HG03571 (cell line): ENCODE results near the gene ACTR1A.
"Not testable (repeated sequence)": the region's sequence is repeated elsewhere in the genome, so short reads cannot be mapped to it uniquely, and the experiment has no call there.

Experiments used
- ATAC-seq: cut with Tn5 transposase; IDR thresholded peaks from one replicate; pipeline ENCODE4 v1.9.1; 2021; ENCODE audit not compliant: unreplicated experiment

ACTR1A gene

DNA sequence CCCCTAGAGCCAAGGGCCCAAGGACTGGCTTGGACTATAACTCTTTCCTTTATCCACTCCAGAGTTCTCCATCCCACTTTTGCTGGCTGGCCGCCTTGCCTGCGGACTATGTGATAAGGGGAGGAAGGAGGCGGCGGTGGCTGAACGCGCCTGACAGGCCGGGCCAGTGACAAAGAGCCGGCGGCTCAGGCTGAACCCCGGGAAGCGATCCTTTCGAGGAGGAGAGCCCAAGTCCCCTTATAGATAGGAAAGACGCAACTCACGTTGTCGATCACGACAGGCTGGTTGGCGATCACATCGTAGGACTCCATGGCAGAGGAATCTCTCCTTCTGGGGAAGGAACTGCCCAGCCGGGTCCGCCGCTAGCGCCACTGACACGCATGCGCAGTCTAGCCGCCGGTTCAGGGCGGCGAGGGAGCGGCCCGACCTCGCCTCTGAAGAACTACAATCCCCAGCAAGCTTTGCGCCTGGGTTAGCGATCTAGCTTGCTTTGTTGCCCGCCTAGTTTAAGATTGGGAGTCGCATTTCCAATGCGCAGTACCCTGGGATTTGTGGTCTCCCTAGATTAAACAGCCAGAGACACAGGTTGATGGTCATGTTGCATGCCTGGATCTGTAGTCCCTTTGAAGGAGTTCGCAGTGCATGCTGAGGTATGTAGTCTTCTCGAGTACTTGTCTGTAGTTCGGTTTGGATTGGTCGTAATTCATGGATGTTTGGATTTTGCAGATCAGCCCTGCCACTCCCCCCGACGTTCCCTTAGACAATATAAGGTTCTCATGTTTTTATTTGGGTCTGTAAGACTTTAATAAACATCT lies at the start of gene ACTR1A:
TSS of gene ACTR1A (minus strand) at position 376 of the 815 bp plus-strand sequence. CDS start at position 311, 65 bp downstream.
- peak; percentile 50 for ATAC-seq

DNA sequence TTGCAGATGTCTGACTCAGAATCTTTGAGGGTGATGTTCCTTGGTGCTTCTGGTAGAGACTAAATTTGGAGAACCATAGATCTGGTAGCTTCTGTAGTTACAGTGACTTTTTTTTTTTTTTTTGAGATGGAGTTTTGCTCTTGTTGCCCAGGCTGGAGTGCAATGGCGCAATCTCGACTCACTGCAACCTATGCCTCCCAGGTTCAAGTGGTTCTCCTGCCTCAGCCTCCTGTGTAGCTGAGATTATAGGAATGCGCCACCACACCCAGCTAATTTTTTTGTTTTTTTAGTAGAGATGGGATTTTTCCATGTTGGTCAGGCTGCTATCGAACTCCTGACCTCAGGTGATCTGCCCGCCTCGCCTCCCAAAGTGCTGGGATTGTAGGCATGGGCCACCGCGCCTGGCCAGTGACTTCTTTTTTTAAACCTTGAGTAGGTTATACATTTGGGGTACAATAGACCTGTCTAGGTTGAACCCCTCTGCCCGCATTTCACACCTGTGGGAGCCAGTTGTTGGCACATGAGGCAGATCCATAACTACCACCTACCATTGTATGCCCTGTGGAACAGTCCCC lies 48.2 kb upstream of the ACTR1A start:
- no peak for ATAC-seq

DNA sequence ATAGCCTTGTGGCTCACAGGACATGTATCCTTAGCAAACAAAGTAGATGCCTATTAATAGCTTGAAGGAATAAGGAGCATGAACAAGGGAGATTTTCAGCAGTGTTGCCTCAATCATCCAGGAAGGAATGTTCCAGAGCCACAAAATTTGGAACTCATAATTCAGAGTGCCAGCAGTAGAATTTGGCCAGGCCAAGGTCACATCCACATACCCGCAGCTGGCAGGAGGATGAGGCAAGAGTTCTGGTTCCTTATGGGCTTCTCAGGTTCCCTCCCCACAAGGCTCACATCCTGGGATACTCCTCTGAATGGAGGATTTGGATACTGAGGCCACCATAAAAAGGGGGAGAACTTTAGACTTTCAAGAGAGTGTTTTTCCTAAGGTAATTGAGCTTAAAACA lies 47.0 kb upstream of the ACTR1A start:
- ATAC-seq, result no peak

DNA sequence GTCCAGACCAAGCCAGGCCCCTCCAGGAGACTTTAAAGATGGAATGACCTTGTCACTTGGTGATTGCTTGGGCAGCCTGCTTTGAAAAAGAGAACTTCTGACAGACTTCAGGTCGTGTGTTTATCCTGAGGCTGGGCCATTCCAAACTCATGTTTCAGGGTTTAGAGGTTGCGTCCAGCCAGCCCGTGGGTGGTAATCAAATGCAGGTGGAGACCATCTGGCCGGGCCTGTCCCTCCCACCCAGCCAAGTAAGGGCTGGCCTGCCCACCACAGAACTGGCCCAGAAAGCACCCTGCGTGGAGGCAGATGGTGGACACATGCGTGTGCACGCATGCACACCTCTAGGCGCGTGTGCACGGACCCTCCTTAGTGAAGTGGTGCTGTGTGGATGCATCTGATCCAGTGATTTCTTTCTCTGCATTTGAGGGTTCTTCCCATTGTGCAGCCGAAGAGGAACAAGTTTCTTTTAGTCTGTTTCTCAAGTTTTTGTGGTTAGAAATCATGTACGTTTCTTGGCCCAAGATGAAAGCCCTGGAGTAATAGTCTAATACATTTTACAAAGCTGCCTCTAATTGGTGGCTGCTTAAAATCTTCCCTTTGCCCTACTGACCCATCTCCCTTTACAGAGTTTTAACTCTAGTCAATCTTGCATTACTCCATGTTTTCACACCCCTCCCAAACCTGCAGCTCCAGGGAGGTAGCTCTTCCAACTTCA lies 44.3 kb upstream of the ACTR1A start:
- ATAC-seq, result no peak

DNA sequence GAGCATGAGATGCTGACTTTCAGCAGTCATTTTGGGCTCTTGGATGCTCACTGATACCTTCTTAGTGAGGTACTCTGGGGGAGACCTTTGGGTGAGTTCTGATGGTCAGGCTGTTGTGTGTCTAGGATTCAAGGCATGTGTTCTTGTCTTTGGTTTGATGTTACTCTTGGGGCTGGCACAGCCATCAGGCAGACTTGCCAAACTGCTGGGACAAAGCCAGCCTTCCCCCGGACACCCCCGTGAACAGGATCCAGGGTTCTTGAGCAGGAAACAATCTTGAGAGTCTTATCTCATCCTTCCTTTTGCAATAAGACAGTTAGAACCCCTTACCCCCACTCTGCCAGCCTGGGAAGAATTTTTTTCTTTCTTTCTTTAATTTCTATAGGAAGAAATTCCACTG lies 43.5 kb upstream of the ACTR1A start:
- no peak for ATAC-seq

DNA sequence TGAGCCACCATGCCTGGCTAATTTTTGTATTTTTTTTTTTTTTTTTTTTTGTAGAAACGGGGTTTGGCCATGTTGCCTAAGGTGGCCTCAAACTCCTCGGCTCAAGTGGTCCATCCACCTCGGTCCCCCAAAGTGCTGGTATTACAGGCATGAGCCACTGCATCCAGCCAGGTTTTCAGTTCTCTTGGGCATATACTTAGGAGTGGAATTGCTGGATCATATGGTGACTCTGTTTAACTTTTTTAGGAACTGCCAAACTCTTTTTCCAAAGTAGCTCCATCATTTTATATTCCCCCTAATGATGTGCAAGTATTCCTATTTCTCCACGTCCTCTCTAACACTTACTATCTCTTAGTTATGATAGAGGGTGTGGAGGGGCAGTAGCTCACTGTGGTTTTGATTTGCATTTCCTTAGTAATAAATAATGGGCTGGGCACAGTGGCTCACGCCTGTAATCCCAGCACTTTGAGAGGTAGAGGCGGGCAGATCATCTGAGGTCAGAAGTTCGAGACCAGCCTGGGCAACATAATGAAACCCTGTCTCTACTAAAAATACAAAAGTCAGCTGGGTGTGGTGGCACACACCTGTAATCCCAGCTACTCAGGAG lies 42.9 kb upstream of the ACTR1A start:
- ATAC-seq, result no peak

DNA sequence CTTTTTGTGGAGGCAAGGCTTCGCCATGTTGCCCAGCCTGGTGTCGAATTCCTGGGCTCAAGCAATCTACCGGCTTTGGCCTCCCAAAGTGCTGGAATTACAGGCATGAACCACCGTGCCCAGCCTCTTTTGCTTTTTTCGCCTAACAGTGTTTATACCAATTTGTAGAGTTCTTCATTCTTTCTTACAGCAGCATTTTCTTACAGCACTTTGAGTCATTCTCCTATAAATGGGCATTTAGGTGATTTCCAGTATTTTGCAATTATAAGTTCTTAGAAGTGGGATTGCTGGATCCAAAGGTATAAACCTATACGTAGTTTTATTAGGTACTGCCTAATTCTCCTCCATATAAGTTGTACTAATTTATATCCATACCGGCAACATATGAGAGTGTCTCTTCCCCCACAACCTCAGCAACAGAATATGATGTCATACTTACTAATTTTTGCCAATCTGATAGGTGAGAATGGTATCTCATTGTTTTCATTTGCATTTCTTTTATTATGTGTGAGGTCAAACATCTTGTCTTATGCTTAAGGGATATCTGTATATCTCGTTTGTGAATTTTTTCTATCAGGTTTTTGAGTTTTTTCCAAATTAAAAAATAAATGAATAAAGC lies 40.4 kb upstream of the ACTR1A start:
- ATAC-seq, result no peak

DNA sequence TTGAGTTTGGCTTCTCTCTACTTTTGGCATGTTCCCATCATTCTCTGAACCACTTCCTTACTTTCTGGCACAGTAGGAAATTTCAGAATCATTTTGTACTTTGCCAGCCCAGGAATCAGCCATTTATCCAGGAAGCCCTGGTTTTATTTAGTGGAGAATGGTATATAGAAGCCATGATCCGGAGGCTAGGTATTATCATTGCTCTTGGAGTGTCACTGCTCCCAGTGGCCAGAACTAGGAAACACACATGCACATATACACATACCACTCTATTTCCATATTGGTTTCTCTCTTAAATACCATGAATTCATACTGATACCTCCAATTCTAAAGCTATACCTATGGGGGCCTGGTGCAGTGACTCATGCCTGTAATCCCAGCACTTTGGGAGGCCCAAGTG lies 37.5 kb upstream of the ACTR1A start:
- ATAC-seq, result no peak

DNA sequence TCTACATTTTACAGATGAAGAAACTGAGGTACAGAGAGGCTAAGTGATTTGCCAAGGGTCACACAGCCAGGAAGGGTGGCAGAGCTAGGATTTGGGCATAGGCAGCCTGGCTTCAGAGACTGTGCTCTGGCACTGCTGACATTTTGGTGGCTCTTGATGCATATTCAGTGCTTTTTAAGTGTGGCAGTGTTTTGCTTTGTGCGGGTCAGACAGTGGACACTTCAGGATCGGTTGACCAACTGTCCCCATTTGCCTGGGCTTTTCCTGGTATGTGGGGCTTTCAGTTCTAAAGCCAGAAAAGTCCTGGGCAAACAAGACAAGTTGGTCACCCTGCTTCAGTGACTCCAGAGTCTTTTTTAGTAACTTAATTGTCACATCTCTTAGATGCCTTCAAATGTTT lies 36.3 kb upstream of the ACTR1A start:
- ATAC-seq, result no peak

DNA sequence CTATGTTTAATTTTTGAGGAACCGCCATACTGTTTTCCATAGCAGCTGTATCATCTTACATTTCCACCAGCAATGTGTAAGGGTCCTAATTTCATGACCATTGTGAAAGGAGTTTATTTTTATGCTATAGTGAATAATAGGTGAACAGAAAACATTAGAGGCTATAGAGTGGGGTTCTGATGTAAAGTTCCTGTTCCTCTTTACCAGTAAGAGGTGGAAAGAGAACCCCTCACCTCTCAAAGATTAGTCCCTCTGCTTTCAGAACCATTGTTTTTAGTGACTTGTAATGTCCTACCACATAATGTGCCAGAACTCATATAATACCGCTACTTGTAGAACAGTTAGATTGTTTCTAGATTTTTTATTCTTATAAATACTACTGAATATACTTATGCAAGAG lies 35.4 kb upstream of the ACTR1A start:
- no peak for ATAC-seq

DNA sequence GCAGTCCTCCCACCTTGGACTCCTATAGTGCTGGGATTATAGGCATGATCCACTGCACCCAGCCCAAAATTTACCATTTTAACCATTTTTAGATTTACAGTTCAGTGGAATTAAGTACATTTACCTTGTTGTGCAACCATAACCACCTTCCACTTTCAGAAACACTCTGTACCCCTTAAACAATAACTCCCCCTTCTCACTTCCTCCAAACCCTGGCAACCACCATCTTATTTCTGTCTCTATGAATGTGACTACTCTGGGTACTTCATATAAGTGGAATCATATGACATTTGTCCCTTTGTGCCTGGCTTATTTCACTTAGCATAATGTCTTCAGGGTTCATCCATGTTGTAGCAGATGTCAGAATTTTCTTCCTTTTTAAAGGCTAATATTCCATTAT lies 34.9 kb upstream of the ACTR1A start:
- ATAC-seq, result no peak

DNA sequence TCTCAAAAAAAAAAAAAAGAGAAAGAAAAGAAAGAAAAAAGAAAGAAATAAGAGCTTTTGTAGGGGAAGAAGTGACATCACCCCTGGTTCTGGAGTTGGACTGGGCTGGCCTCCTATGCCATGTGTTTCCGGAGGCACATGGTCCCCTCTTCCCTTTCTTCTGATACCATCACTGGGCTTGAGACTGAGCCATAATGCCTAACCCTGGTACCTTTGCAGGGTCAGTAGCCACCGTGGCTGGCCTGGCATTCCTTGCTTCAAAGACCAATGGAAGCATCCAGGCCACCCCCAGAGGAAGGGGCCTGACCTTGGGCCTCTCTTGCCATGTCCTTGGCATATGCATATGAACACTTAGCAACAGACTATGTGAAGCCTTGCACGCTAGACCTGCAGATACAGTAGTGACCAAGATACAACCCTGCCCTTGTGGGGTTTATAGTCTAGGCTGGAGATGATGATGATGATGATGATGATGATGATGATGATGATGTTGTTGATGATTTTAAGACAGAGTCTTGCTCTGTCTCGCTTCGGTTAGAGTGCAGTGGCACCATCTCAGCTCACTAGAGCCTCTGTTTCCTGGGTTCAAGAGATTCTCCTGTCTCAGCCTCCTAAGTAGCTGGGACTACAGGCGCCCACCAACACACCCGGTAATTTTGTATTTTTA lies 33.1 kb upstream of the ACTR1A start:
- no peak for ATAC-seq

DNA sequence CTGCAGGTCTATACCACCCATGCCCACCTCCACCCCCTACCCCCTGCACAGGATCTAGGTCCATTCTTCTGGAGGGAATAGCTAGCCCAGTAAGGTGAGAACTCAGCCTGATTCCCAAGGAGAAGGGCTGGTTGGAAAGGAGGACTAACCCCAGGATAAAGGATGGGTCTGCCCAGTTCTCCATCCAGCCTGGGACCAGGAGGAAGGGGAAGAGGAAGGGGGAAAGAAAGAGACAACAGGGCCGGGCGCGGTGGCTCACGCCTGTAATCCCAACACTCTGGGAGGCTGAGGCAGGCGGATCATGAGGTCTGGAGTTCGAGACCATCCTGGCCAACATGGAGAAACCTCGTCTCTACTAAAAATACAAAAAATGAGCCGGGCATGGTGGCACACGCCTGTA lies 32.5 kb upstream of the ACTR1A start:
- ATAC-seq, result not testable (repeated sequence)

DNA sequence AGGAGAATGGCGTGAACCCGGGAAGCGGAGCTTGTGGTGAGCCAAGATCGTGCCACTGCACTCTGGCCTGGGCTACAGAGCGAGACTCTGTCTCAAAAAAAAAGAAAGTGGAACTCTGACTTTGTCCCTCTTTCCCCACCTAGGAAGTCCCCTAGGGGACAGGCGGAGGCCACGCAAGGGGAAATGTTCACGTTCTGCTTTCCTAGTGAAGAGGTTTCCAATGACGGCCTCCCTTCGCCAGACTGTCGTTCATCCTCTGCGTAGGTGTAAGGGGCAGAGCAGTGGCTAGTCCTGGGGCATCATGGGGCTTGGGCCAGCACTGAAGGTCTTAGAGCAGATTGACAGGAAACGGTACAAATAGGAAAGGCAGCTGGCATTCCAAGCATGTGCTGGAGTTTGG lies 31.8 kb upstream of the ACTR1A start:
- no peak for ATAC-seq

DNA sequence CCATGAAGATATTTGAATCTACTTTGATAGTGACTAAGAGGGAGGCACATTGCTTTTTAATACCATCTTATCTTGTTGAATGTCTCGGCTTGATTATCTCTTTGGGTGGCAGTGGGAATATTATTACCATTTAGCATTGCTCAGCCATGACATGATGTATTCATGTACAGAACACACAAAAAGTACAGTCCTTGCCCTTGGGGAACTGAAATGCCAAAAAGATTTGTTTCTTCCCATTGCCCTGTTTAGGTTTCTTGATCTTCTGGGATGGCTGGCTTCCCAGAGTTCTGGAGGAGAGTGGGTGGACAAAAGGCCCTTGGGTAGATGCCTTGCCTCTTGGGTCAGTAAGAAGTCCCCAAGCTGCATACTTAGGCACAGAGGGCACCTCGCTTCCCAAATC lies 25.0 kb upstream of the ACTR1A start:
- ATAC-seq, result no peak

DNA sequence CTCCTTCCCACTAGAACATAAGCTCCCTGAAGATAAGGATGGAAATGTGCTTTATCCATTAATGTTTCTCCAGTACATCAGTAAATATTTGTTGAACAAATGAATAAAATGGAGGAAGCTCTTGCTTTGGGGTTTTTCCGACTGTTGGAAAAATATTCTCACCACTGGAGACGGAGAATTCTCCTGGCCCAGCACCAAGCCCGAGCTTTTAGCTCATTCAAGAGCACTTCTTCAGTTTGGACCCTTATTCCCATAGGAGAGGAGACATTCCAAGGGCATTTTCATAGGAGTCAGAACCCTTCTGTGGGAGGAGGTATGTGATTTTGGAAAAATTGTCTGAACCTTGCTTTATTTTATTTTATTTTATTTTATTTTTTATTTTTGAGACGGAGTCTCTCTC lies 22.2 kb upstream of the ACTR1A start:
- ATAC-seq, result no peak

DNA sequence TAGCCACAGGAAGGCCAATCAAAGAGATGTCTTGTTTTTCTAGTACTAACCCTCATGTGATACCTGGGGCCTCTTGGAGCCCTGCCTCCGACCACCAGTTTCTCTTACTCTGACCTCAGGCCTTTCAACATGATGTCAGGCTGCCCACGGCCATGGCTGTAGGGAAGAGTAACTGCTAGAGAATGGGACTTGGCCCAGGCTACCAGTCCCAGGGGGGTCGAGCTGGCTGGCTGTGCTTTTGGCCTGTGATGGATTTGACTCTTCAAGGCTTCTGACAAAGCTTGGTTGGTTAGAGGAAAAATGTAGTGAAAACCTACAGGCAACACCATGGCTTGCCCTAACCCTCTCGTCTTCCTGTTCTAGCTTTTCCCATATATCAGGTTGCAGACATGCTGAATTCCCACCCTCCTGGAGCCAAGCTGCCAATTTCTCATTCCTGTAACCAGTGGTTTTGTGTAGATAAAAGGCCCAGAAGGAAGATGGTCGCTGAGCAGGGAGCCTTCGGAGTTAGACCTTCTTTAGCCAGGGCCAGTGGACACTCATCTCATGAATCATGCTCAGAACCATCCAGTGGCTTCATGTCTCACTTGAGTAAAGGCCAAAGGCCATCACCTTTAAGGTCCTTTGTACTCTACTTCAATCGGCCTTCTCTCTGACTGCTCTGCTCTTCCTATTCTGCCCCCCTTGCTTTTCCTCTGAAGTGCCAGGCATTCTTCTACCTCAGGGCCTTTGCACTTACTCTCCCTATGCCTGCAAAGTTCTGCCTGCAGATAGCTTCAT lies 20.9 kb upstream of the ACTR1A start:
- no peak for ATAC-seq

DNA sequence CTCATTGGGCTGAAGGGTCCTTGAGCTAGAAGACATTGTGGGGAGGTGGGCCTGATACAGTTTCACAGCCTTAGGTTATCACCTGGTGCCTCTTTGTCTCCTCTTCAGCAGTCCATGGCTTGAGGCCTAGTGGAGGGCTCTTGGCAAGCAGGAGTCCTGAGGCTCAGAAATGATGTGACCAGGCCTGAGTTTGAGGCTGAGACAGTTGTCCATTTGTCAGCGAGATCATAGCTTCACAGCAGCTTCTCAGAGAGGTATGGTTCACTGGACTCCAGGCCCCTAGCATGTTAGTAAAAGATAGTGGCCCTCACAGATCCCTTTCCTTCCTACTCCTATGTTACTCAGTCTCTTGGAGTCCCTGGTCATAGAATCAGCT lies 20.4 kb upstream of the ACTR1A start:
- no peak for ATAC-seq

DNA sequence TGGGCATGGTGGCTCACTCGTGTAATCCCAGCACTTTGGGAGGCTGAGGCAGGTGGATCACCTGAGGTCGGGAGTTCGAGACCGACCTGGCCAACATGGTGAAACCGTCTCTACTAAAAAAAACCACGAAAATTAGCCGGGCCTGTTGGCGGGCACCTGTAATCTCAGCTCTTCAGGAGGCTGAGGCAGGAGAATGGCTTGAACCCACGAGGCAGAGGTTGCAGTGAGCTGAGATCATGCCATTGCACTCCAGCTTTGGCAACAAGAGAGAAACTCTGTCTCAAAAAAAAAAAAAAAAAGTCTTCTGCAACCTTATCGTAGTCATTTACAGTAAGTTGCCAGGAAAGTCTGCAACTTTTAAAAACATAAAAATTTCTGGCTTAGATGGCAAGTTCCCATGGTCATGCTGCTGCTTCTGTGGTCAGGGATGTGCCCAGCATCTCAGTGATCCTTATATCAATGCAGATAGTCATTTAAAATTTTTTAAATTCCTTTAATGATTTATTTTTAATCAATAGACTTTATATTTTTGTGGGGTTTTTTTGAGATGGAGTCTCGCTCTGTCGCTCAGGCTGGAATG lies 16.8 kb upstream of the ACTR1A start:
- no peak for ATAC-seq

DNA sequence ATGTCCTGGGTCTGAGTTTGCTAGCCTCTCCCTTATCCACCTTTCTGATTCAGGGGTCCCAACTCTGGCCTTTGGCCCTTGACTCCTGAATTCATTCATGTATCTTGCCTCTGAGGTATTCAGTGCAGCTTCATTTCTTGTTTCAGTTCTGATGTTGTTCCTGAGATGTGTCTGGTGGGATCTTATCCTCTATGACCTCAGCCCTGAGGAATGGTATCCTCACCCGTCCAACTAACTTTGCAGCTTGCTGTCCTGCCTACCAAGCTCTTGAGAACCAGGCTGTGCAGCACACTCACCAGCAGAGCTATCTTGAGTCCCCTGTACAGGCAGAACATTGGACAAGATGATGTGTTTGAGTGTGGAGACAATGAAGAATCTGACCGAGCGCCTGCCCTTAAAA lies 15.0 kb upstream of the ACTR1A start:
- no peak for ATAC-seq
